Esophagus squamous epithelium (tissue), 4 donors: ENCODE results near the gene WDR43.

Experiments
- CTCF ChIP-seq, 6 experiments: fragments of 450-650 bp in 4 of 6; fragments of 200-600 bp in 2 of 6; sonication (generic) in 2 of 6; IDR thresholded peaks; one replicate each; pipeline ENCODE4 v1.5.1; 2016 to 2019; ENCODE audit warnings: antibody characterized with exemption in 6 of 6, mild to moderate bottlenecking in 4 of 6, moderate library complexity in 4 of 6
- POLR2A ChIP-seq, 4 donors: fragments of 450-650 bp; IDR thresholded peaks; one replicate each; pipeline ENCODE4 v1.6.1; 2017; ENCODE audit warnings: antibody characterized with exemption in 4 of 4, mild to moderate bottlenecking in 4 of 4, moderate library complexity in 3 of 4

GRCh38 chr2:28955467-28955866, 61.0 kb downstream of the WDR43 start:
- TF ChIP-seq CTCF (IDR thresholded peaks at IDR 0.05) (no peak), POLR2A (IDR thresholded peaks at IDR 0.05) (no peak)
